ENCODE results near the gene OR2A14.
"Not testable (repeated sequence)": the region's sequence is repeated elsewhere in the genome, so short reads cannot be mapped to it uniquely, and the experiment has no call there.

The OR2A14 gene

GRCh38 chr7:144122876-144123275 lies at the start of gene OR2A14:
Gene OR2A14 (plus strand): TSS chr7:144123176. CDS start chr7:144129113, 5,937 bp downstream.
- no peak for DNase-seq

- DNase-seq, result no peak
Measured at GRCh38 chr7:144074374-144074773, 48.6 kb upstream of the OR2A14 start.

- DNase-seq, result no peak
Measured at GRCh38 chr7:144085978-144086377, 37.0 kb upstream of the OR2A14 start, which contains the start of gene OR2A12. Gene OR2A12 (plus strand): TSS chr7:144086278. CDS start chr7:144095108, 8,830 bp downstream.

- DNase-seq, result no peak
Measured at GRCh38 chr7:144086730-144087129, 36.2 kb upstream of the OR2A14 start.

GRCh38 chr7:144087230-144087629 lies 35.7 kb upstream of the OR2A14 start:
- no peak for DNase-seq

- no peak for DNase-seq
Measured at GRCh38 chr7:144090667-144091066, 32.3 kb upstream of the OR2A14 start.

- DNase-seq, result no peak
Measured at GRCh38 chr7:144098776-144099175, 24.2 kb upstream of the OR2A14 start.

GRCh38 chr7:144100607-144101006 lies 22.4 kb upstream of the OR2A14 start:
- DNase-seq, result no peak

- no peak for DNase-seq
Measured at GRCh38 chr7:144102041-144102440, 20.9 kb upstream of the OR2A14 start.

- no peak for DNase-seq
Measured at GRCh38 chr7:144105211-144105610, 17.8 kb upstream of the OR2A14 start.

- no peak for DNase-seq
Measured at GRCh38 chr7:144109283-144109682, 13.7 kb upstream of the OR2A14 start, which contains the start of gene OR2A2. Gene OR2A2 (plus strand): TSS chr7:144109583. CDS start chr7:144109583, 0 bp downstream.

- DNase-seq, result no peak
Measured at GRCh38 chr7:144110272-144110671, 12.7 kb upstream of the OR2A14 start.

- no peak for DNase-seq
Measured at GRCh38 chr7:144113651-144114050, 9.3 kb upstream of the OR2A14 start.

- no peak for DNase-seq
Measured at GRCh38 chr7:144118341-144118740, 4.6 kb upstream of the OR2A14 start.

- DNase-seq, result peak; percentile 85
Measured at GRCh38 chr7:144127714-144128334, 4.8 kb downstream of the OR2A14 start.

GRCh38 chr7:144129601-144130000 lies 6.6 kb downstream of the OR2A14 start:
- DNase-seq, result not testable (repeated sequence)

- no peak for DNase-seq
Measured at GRCh38 chr7:144130730-144131129, 7.8 kb downstream of the OR2A14 start.

- no peak for DNase-seq
Measured at GRCh38 chr7:144132262-144132661, 9.3 kb downstream of the OR2A14 start.

- no peak for DNase-seq
Measured at GRCh38 chr7:144133307-144133706, 10.3 kb downstream of the OR2A14 start.

- DNase-seq, result no peak
Measured at GRCh38 chr7:144134116-144134515, 11.1 kb downstream of the OR2A14 start.

GRCh38 chr7:144137501-144137900 lies 14.5 kb downstream of the OR2A14 start:
- no peak for DNase-seq

GRCh38 chr7:144142187-144142586 lies 19.2 kb downstream of the OR2A14 start:
- DNase-seq, result no peak

- no peak for DNase-seq
Measured at GRCh38 chr7:144144426-144144825, 21.4 kb downstream of the OR2A14 start.

- DNase-seq, result no peak
Measured at GRCh38 chr7:144148224-144148827, 25.4 kb downstream of the OR2A14 start.

- DNase-seq, result no peak
Measured at GRCh38 chr7:144158861-144159260, 35.9 kb downstream of the OR2A14 start.
